ENCODE data around the gene ADAM12.

ADAM12 gene

GRCh38 chr10:126240483-126240882 is 147.8 kb downstream of the ADAM12 start:
- Mint-ChIP-seq H3K9me3 (peaks cover 4% of the 10 kb centered on the region), H3K4me1 (no peaks in the 10 kb centered on the region), H3K27ac (ENCODE audit: low read depth) (no peak overlapping the region), H3K36me3 (ENCODE audit: insufficient read depth) (no peaks in the 10 kb centered on the region), H3K4me3 (no peak overlapping the region), H3K27me3 (no peaks in the 10 kb centered on the region)
- DNase-seq (ENCODE audit: low spot score in 2 of 2) (no peak), ATAC-seq (replicated peaks; ENCODE audit: extremely low read depth, poor library complexity, severe bottlenecking) (no peak)

- Mint-ChIP-seq H3K4me3 (no peak overlapping the region), H3K27ac (ENCODE audit: low read depth) (no peak overlapping the region), H3K9me3 (peaks cover 5% of the 10 kb centered on the region), H3K36me3 (ENCODE audit: insufficient read depth) (no peaks in the 10 kb centered on the region), H3K27me3 (no peaks in the 10 kb centered on the region), H3K4me1 (no peaks in the 10 kb centered on the region)
- ATAC-seq (replicated peaks; ENCODE audit: extremely low read depth, poor library complexity, severe bottlenecking) (no peak), DNase-seq (ENCODE audit: low spot score in 2 of 2) (no peak)
Observed at GRCh38 chr10:126239844-126240243, 148.4 kb downstream of the ADAM12 start.

GRCh38 chr10:126235979-126236851 is 152.1 kb downstream of the ADAM12 start:
- Mint-ChIP-seq H3K4me1 (no peaks in the 10 kb centered on the region), H3K27me3 (no peaks in the 10 kb centered on the region), H3K27ac (ENCODE audit: low read depth) (no peak overlapping the region), H3K36me3 (ENCODE audit: insufficient read depth) (peaks cover 2% of the 10 kb centered on the region), H3K4me3 (no peak overlapping the region), H3K9me3 (peaks cover 9% of the 10 kb centered on the region)
- ATAC-seq (replicated peaks; ENCODE audit: extremely low read depth, poor library complexity, severe bottlenecking) (no peak), DNase-seq (ENCODE audit: low spot score in 2 of 2) (no peak)

GRCh38 chr10:126235091-126235978 is 152.9 kb downstream of the ADAM12 start:
- DNase-seq (ENCODE audit: low spot score in 2 of 2): no peak
- Mint-ChIP-seq H3K27me3 (no peaks in the 10 kb centered on the region), H3K4me3 (no peak overlapping the region), H3K4me1 (no peaks in the 10 kb centered on the region), H3K27ac (ENCODE audit: low read depth) (no peak overlapping the region), H3K9me3 (peaks cover 9% of the 10 kb centered on the region), H3K36me3 (ENCODE audit: insufficient read depth) (peaks cover 2% of the 10 kb centered on the region)
- ATAC-seq (replicated peaks; ENCODE audit: extremely low read depth, poor library complexity, severe bottlenecking): no peak

GRCh38 chr10:126234630-126235029 is 153.6 kb downstream of the ADAM12 start:
- DNase-seq (ENCODE audit: low spot score in 2 of 2) (no peak), ATAC-seq (replicated peaks; ENCODE audit: extremely low read depth, poor library complexity, severe bottlenecking) (no peak)
- Mint-ChIP-seq H3K27me3 (no peaks in the 10 kb centered on the region), H3K4me1 (no peaks in the 10 kb centered on the region), H3K4me3 (no peak overlapping the region), H3K27ac (ENCODE audit: low read depth) (no peak overlapping the region), H3K9me3 (peaks cover 9% of the 10 kb centered on the region), H3K36me3 (ENCODE audit: insufficient read depth) (peaks cover 2% of the 10 kb centered on the region)

GRCh38 chr10:126233182-126234148 is 154.8 kb downstream of the ADAM12 start:
- ATAC-seq (replicated peaks; ENCODE audit: extremely low read depth, poor library complexity, severe bottlenecking) (no peak), DNase-seq (ENCODE audit: low spot score in 2 of 2) (no peak)
- no peaks in the 10 kb centered on the region for H3K4me1 Mint-ChIP-seq
- H3K27ac Mint-ChIP-seq (ENCODE audit: low read depth): no peak overlapping the region
- no peak overlapping the region for H3K4me3 Mint-ChIP-seq
- H3K9me3 Mint-ChIP-seq: peaks cover 9% of the 10 kb centered on the region
- H3K36me3 Mint-ChIP-seq (ENCODE audit: insufficient read depth): peaks cover 2% of the 10 kb centered on the region
- H3K27me3 Mint-ChIP-seq: no peaks in the 10 kb centered on the region

GRCh38 chr10:126230587-126230986 is 157.7 kb downstream of the ADAM12 start:
- Mint-ChIP-seq H3K27ac (ENCODE audit: low read depth) (no peak overlapping the region), H3K4me1 (no peaks in the 10 kb centered on the region), H3K9me3 (peaks cover 6% of the 10 kb centered on the region), H3K27me3 (no peaks in the 10 kb centered on the region), H3K4me3 (no peak overlapping the region), H3K36me3 (ENCODE audit: insufficient read depth) (peaks cover 2% of the 10 kb centered on the region)
- no peak for ATAC-seq (replicated peaks; ENCODE audit: extremely low read depth, poor library complexity, severe bottlenecking)
- DNase-seq (ENCODE audit: low spot score in 2 of 2): no peak

GRCh38 chr10:126229686-126230085 is 158.6 kb downstream of the ADAM12 start:
- no peaks in the 10 kb centered on the region for H3K4me1 Mint-ChIP-seq
- peaks cover 2% of the 10 kb centered on the region for H3K36me3 Mint-ChIP-seq (ENCODE audit: insufficient read depth)
- ATAC-seq (replicated peaks; ENCODE audit: extremely low read depth, poor library complexity, severe bottlenecking) (no peak), DNase-seq (ENCODE audit: low spot score in 2 of 2) (no peak)
- H3K4me3 Mint-ChIP-seq: no peak overlapping the region
- no peak overlapping the region for H3K27ac Mint-ChIP-seq (ENCODE audit: low read depth)
- no peaks in the 10 kb centered on the region for H3K27me3 Mint-ChIP-seq
- H3K9me3 Mint-ChIP-seq: peaks cover 4% of the 10 kb centered on the region

- ATAC-seq (replicated peaks; ENCODE audit: extremely low read depth, poor library complexity, severe bottlenecking) (no peak), DNase-seq (ENCODE audit: low spot score in 2 of 2) (no peak)
- H3K27ac Mint-ChIP-seq (ENCODE audit: low read depth): no peak overlapping the region
- H3K4me3 Mint-ChIP-seq: no peak overlapping the region
- no peaks in the 10 kb centered on the region for H3K27me3 Mint-ChIP-seq
- no peaks in the 10 kb centered on the region for H3K4me1 Mint-ChIP-seq
- H3K9me3 Mint-ChIP-seq: no peaks in the 10 kb centered on the region
- H3K36me3 Mint-ChIP-seq (ENCODE audit: insufficient read depth): no peaks in the 10 kb centered on the region
Observed at GRCh38 chr10:126227762-126228134, 160.5 kb downstream of the ADAM12 start.

GRCh38 chr10:126226988-126227761 is 161.1 kb downstream of the ADAM12 start:
- Mint-ChIP-seq H3K27ac (ENCODE audit: low read depth) (no peak overlapping the region), H3K27me3 (no peaks in the 10 kb centered on the region), H3K36me3 (ENCODE audit: insufficient read depth) (no peaks in the 10 kb centered on the region), H3K4me1 (no peaks in the 10 kb centered on the region), H3K4me3 (no peak overlapping the region), H3K9me3 (no peaks in the 10 kb centered on the region)
- ATAC-seq (replicated peaks; ENCODE audit: extremely low read depth, poor library complexity, severe bottlenecking) (no peak), DNase-seq (ENCODE audit: low spot score in 2 of 2) (no peak)

- Mint-ChIP-seq H3K36me3 (ENCODE audit: insufficient read depth) (no peaks in the 10 kb centered on the region), H3K9me3 (no peaks in the 10 kb centered on the region), H3K27ac (ENCODE audit: low read depth) (no peak overlapping the region), H3K27me3 (no peaks in the 10 kb centered on the region), H3K4me1 (no peaks in the 10 kb centered on the region), H3K4me3 (no peak overlapping the region)
- no peak for ATAC-seq (replicated peaks; ENCODE audit: extremely low read depth, poor library complexity, severe bottlenecking)
- no peak for DNase-seq (ENCODE audit: low spot score in 2 of 2)
Observed at GRCh38 chr10:126226205-126226604, 162.1 kb downstream of the ADAM12 start.

Measured in central memory CD8-positive, alpha-beta T cell (primary cell).